ENCODE results near the gene TNFRSF19.

TNFRSF19 gene

GRCh38 chr13:23714672-23715071 is 144.5 kb downstream of the TNFRSF19 start:
- no peak overlapping the region for H3K4me3 ChIP-seq (ENCODE audit: low read depth, low read length)
- DNase-seq (ENCODE audit: low read depth), result no peak
- TF ChIP-seq MYC (IDR thresholded peaks at IDR 0.05; ENCODE audit: low read depth, low read length) (no peak), POLR2A (IDR thresholded peaks at IDR 0.05; ENCODE audit: extremely low read depth, insufficient read length) (no peak)
- TF ChIP-seq, protein P1, sequence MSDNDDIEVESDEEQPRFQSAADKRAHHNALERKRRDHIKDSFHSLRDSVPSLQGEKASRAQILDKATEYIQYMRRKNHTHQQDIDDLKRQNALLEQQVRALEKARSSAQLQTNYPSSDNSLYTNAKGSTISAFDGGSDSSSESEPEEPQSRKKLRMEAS (IDR thresholded peaks at IDR 0.05; ENCODE audit: low read depth, low read length), result no peak
- TF ChIP-seq, protein P2, sequence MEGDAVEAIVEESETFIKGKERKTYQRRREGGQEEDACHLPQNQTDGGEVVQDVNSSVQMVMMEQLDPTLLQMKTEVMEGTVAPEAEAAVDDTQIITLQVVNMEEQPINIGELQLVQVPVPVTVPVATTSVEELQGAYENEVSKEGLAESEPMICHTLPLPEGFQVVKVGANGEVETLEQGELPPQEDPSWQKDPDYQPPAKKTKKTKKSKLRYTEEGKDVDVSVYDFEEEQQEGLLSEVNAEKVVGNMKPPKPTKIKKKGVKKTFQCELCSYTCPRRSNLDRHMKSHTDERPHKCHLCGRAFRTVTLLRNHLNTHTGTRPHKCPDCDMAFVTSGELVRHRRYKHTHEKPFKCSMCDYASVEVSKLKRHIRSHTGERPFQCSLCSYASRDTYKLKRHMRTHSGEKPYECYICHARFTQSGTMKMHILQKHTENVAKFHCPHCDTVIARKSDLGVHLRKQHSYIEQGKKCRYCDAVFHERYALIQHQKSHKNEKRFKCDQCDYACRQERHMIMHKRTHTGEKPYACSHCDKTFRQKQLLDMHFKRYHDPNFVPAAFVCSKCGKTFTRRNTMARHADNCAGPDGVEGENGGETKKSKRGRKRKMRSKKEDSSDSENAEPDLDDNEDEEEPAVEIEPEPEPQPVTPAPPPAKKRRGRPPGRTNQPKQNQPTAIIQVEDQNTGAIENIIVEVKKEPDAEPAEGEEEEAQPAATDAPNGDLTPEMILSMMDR (IDR thresholded peaks at IDR 0.05; ENCODE audit: low read depth, low read length), result no peak

GRCh38 chr13:23715092-23715761 is 145.0 kb downstream of the TNFRSF19 start:
- DNase-seq (ENCODE audit: low read depth), result no peak
- TF ChIP-seq MYC (IDR thresholded peaks at IDR 0.05; ENCODE audit: low read depth, low read length) (no peak), POLR2A (IDR thresholded peaks at IDR 0.05; ENCODE audit: extremely low read depth, insufficient read length) (no peak)
- TF ChIP-seq, protein P2 (IDR thresholded peaks at IDR 0.05; ENCODE audit: low read depth, low read length), result no peak
- TF ChIP-seq, protein P1 (IDR thresholded peaks at IDR 0.05; ENCODE audit: low read depth, low read length), result no peak
- no peak overlapping the region for H3K4me3 ChIP-seq (ENCODE audit: low read depth, low read length)

DNA sequence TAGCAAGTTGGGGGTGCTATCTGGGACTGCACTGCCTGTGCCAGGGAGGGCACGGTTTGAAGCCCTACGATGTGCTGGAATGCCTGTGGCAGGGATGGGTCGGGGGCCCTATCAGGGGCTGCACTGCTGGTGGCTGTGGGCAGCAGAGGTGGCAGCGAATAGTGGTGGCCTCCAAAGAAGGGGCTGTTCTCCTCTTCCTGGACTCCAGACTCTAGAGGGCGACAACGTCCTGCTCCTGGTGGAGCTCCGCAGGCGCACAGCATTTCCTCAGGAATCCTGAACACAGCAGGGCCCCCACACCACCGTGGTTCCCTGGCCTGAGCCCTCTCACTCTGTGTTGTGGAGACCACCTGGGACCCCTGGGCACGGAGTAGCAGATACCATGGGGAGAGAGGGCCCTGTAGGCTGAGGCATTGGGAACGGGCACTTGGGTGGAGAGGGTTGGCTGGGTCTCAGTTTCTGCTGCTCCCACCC is 145.6 kb downstream of the TNFRSF19 start:
- no peak overlapping the region for H3K4me3 ChIP-seq (ENCODE audit: low read depth, low read length)
- TF ChIP-seq, protein P2 (IDR thresholded peaks at IDR 0.05; ENCODE audit: low read depth, low read length), result no peak
- TF ChIP-seq, protein P1 (IDR thresholded peaks at IDR 0.05; ENCODE audit: low read depth, low read length), result no peak
- TF ChIP-seq POLR2A (IDR thresholded peaks at IDR 0.05; ENCODE audit: extremely low read depth, insufficient read length) (no peak), MYC (IDR thresholded peaks at IDR 0.05; ENCODE audit: low read depth, low read length) (no peak)
- no peak for DNase-seq (ENCODE audit: low read depth)

GRCh38 chr13:23716401-23716800 is 146.2 kb downstream of the TNFRSF19 start:
- DNase-seq (ENCODE audit: low read depth), result no peak
- no peak overlapping the region for H3K4me3 ChIP-seq (ENCODE audit: low read depth, low read length)

DNA sequence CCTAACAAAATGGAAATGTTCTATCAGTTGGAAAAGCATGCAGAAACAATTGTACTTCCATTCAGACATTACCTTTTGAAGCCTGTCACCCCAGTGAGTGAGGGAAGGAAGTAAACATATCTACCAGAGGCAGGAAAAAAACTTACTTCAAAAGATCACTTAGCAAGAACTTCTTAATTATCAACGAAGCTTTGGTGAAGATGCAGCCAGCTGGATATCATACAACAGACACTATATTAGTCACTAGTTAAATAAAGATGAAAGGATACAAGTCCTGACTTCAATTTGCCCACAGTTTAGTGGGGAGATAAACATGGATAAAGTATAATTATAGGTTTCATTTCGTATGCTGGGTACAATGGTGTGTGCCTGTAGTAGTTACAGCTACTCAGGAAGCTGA is 148.8 kb downstream of the TNFRSF19 start:
- no peak overlapping the region for H3K4me3 ChIP-seq (ENCODE audit: low read depth, low read length)
- no peak for TF ChIP-seq POLR2A (IDR thresholded peaks at IDR 0.05; ENCODE audit: extremely low read depth, insufficient read length)
- TF ChIP-seq MYC (IDR thresholded peaks at IDR 0.05; ENCODE audit: low read depth, low read length), result no peak
- TF ChIP-seq, protein P1 (IDR thresholded peaks at IDR 0.05; ENCODE audit: low read depth, low read length), result no peak
- TF ChIP-seq, protein P2 (IDR thresholded peaks at IDR 0.05; ENCODE audit: low read depth, low read length), result no peak
- DNase-seq (ENCODE audit: low read depth), result no peak

More at GRCh38 chr13:23716401-23716800, 146.2 kb downstream of the TNFRSF19 start:
- TF ChIP-seq, protein P2 (IDR thresholded peaks at IDR 0.05; ENCODE audit: low read depth, low read length), result no peak
- no peak for TF ChIP-seq MYC (IDR thresholded peaks at IDR 0.05; ENCODE audit: low read depth, low read length)
- TF ChIP-seq, protein P1 (IDR thresholded peaks at IDR 0.05; ENCODE audit: low read depth, low read length), result no peak
- TF ChIP-seq POLR2A (IDR thresholded peaks at IDR 0.05; ENCODE audit: extremely low read depth, insufficient read length), result no peak
